ENCODE results near the gene PNPLA2. TPM values are rescaled to one million over a fixed set of nuclear protein-coding genes. Genes with fewer than 3 reads are reported as not detected.

PNPLA2 gene
- total RNA-seq, 2 donors from 2014 or later = 61.8 to 115 TPM

GRCh38 chr11:829176-829846 lies 10.6 kb downstream of the PNPLA2 start:
- TF ChIP-seq POLR2AphosphoS5 (IDR thresholded peaks at IDR 0.05) (no peak), CTCF (IDR thresholded peaks at IDR 0.05) (no peak), POLR2A (IDR thresholded peaks at IDR 0.05) (no peak)
- H3K4me3 ChIP-seq = peak overlapping the region; percentile 21 to 22
- no peaks in the 10 kb centered on the region for H3K9me3 ChIP-seq
- H3K27me3 ChIP-seq (replicated peaks; ENCODE audit: insufficient read depth) = no peaks in the 10 kb centered on the region
- 20% methylated on average over 38 of the region's 40 CpGs for WGBS
- peaks cover 46% of the 10 kb centered on the region for H3K4me1 ChIP-seq (replicated peaks)
- no peak for DNase-seq (ENCODE audit: low spot score)
- H3K36me3 ChIP-seq = peaks cover 3 to 8% of the 10 kb centered on the region in 2 donors
- intact Hi-C loops (cut with DNase I) = no loop called here
- no peak overlapping the region for H3K27ac ChIP-seq

GRCh38 chr11:829847-830294 lies 11.2 kb downstream of the PNPLA2 start:
- peak overlapping the region; percentile 21 to 22 for H3K4me3 ChIP-seq
- no peaks in the 10 kb centered on the region for H3K27me3 ChIP-seq (replicated peaks; ENCODE audit: insufficient read depth)
- intact Hi-C loops (cut with DNase I) = no loop called here
- no peak overlapping the region for H3K27ac ChIP-seq
- TF ChIP-seq POLR2AphosphoS5 (IDR thresholded peaks at IDR 0.05) (no peak), POLR2A (IDR thresholded peaks at IDR 0.05) (peak; percentile 57)
- peaks cover 0 to 2% of the 10 kb centered on the region in 2 donors for H3K36me3 ChIP-seq
- H3K4me1 ChIP-seq (replicated peaks) = peaks cover 48% of the 10 kb centered on the region
- no peaks in the 10 kb centered on the region for H3K9me3 ChIP-seq
- DNase-seq (ENCODE audit: low spot score) = no peak
- WGBS = 4% methylated on average over 29 of the region's 39 CpGs

- 7% methylated on average over 74 of the region's 78 CpGs for WGBS
- TF ChIP-seq CTCF (IDR thresholded peaks at IDR 0.05) (no peak), POLR2A (IDR thresholded peaks at IDR 0.05) (peak; percentile 5), POLR2AphosphoS5 (IDR thresholded peaks at IDR 0.05) (peak; percentile 64)
- intact Hi-C loops (cut with DNase I) = no loop called here
- H3K4me3 ChIP-seq = peak overlapping the region; percentile 21 to 22
- H3K27me3 ChIP-seq (replicated peaks; ENCODE audit: insufficient read depth) = no peaks in the 10 kb centered on the region
- H3K27ac ChIP-seq = no peak overlapping the region
- no peaks in the 10 kb centered on the region for H3K36me3 ChIP-seq
- H3K9me3 ChIP-seq = no peaks in the 10 kb centered on the region
- H3K4me1 ChIP-seq (replicated peaks) = peaks cover 46% of the 10 kb centered on the region
- peak; percentile 71 for DNase-seq (ENCODE audit: low spot score)
These were observed 11.8 kb downstream of the PNPLA2 start for GRCh38 chr11:830295-831117.

GRCh38 chr11:831118-831864 lies 12.6 kb downstream of the PNPLA2 start:
- Histone ChIP-seq H3K4me3 (no peak overlapping the region), H3K36me3 (no peaks in the 10 kb centered on the region), H3K27me3 (replicated peaks; ENCODE audit: insufficient read depth) (no peaks in the 10 kb centered on the region), H3K27ac (no peak overlapping the region), H3K4me1 (replicated peaks) (peaks cover 38% of the 10 kb centered on the region), H3K9me3 (no peaks in the 10 kb centered on the region)
- TF ChIP-seq CTCF (IDR thresholded peaks at IDR 0.05) (no peak), POLR2AphosphoS5 (IDR thresholded peaks at IDR 0.05) (no peak), POLR2A (IDR thresholded peaks at IDR 0.05) (no peak)
- intact Hi-C loops (cut with DNase I) = no loop called here
- 73% methylated on average over 25 of the region's 31 CpGs for WGBS
- DNase-seq (ENCODE audit: low spot score) = no peak

DNA sequence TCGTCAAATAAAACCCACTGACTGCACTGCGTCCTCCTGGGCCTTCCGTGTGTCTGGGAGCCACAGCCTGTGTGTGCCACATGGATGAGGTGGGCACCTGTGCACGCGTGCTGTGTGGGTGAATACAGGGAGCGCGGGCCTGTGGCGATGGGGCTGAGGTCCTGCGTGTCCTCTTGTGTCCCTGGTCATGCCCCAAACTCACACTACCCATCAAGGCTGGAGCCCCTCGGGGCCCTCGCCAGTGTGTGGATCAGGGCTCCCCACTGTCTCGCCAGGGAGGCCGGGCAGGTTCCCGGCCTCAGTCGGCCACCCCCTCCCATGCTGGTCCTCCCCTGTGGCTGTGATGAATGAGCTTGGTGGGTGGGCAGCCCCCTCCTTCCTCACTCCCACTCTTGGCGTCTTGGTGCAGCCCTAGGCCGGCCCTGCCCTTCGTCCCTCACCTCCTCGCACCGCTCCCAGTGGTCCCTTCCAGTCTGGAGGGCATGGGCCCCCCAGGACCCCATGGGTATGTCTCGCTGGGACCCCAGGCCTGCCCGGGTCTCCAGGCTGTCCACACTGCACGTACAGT lies 13.3 kb downstream of the PNPLA2 start:
- Histone ChIP-seq H3K4me1 (replicated peaks) (peaks cover 32% of the 10 kb centered on the region), H3K27me3 (replicated peaks; ENCODE audit: insufficient read depth) (no peaks in the 10 kb centered on the region), H3K4me3 (peak overlapping the region; percentile 63 to 79), H3K9me3 (no peaks in the 10 kb centered on the region), H3K27ac (peak overlapping the region; percentile 76 to 77), H3K36me3 (no peaks in the 10 kb centered on the region)
- intact Hi-C loops (cut with DNase I) = no loop called here
- 77% methylated on average over 23 of the region's 23 CpGs for WGBS
- no peak for DNase-seq (ENCODE audit: low spot score)
- no peak for TF ChIP-seq POLR2A (IDR thresholded peaks at IDR 0.05)
- no peak for TF ChIP-seq CTCF (IDR thresholded peaks at IDR 0.05)
- no peak for TF ChIP-seq POLR2AphosphoS5 (IDR thresholded peaks at IDR 0.05)
